Measurements from ENCODE around the gene LRRN1.

DNA sequence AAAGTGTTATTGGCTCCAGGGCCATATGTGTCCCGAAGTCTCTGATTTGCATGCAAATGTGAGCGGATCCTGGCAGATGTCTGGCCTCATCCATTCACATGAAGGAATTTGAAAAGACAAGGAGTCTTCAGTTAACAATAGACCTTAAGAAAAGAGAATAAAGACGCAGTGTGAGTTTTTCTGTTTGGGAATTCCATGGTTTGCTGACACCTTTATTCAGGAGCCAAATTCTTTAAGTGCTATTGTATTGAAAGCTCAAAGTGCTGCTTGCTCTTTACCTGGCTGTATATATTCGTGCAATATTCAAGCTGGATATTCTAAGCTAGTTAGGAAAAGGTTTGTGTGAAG, 2.2 kb downstream of the LRRN1 start:
- TF ChIP-seq CTCF (IDR thresholded peaks at IDR 0.05) (no peak), POLR2AphosphoS5 (IDR thresholded peaks at IDR 0.05; ENCODE audit: low read depth, low read length) (no peak), TCF7L2 (IDR thresholded peaks at IDR 0.05; ENCODE audit: low read depth, low read length) (no peak)

Measured in Panc1 (cell line).